Endothelial cell of umbilical vein (primary cell): ENCODE measurements around the gene SLC24A3.

ENCODE experiments used
- CTCF ChIP-seq, 2 donors: IDR thresholded peaks; 1 replicate in 1 of 2; 2 replicates in 1 of 2; pipeline ENCODE4 v1.5.1; 2011; ENCODE audit warnings: low read length in 2 of 2, mild to moderate bottlenecking in 2 of 2, moderate library complexity in 2 of 2, control low read depth in 1 of 2, inconsistent platforms in 1 of 2, low read depth in 1 of 2; ENCODE audit not compliant: insufficient read depth in 1 of 2; ENCODE audit errors: extremely low read depth in 1 of 2
- EZH2 ChIP-seq: IDR thresholded peaks from 2 replicates; pipeline ENCODE4 v1.6.1; 2012; ENCODE audit warnings: borderline replicate concordance, low read depth, mild to moderate bottlenecking, moderate library complexity, low read length, inconsistent platforms; ENCODE audit not compliant: severe bottlenecking
- FOS ChIP-seq: IDR thresholded peaks from 2 replicates; pipeline ENCODE4 v1.6.1; 2011; ENCODE audit warnings: mild to moderate bottlenecking, low read length, moderate library complexity, borderline replicate concordance; ENCODE audit not compliant: insufficient read depth
- POLR2A ChIP-seq: IDR thresholded peaks from 2 replicates; pipeline ENCODE4 v1.6.1; 2012; ENCODE audit warnings: low read depth, mild to moderate bottlenecking, control low read depth, low read length
- POLR2AphosphoS5 ChIP-seq: IDR thresholded peaks from 2 replicates; pipeline ENCODE4 v1.6.1; 2012; ENCODE audit warnings: low read depth, mild to moderate bottlenecking, control low read depth, low read length, moderate library complexity; ENCODE audit not compliant: insufficient read depth

GRCh38 chr20:19583532-19584175 is 371.2 kb downstream of the SLC24A3 start:
- peak; percentile 71 to 74 for TF ChIP-seq CTCF (IDR thresholded peaks at IDR 0.05; ENCODE audit: extremely low read depth in 1 of 2, insufficient read depth in 1 of 2, low read depth in 1 of 2, low read length in 2 of 2)
- no peak for TF ChIP-seq EZH2
- TF ChIP-seq POLR2A, result no peak
- TF ChIP-seq FOS, result no peak
- no peak for TF ChIP-seq POLR2AphosphoS5
